GM12892 (cell line): ENCODE results near the gene ARMC9.
"Not testable (repeated sequence)": the region's sequence is repeated elsewhere in the genome, so short reads cannot be mapped to it uniquely, and the experiment has no call there.

Source experiments
- POLR2A ChIP-seq: IDR thresholded peaks from 2 replicates; pipeline ENCODE4 v1.6.1; 2011; ENCODE audit warnings: low read depth, low read length, control low read depth
- POLR2AphosphoS5 ChIP-seq: IDR thresholded peaks from 2 replicates; pipeline ENCODE4 v1.6.1; 2011; ENCODE audit warnings: low read depth, low read length, control low read depth
- TAF1 ChIP-seq: IDR thresholded peaks from 2 replicates; pipeline ENCODE4 v1.6.1; 2011; ENCODE audit warnings: low read depth, mild to moderate bottlenecking, control low read depth, low read length, borderline replicate concordance

DNA sequence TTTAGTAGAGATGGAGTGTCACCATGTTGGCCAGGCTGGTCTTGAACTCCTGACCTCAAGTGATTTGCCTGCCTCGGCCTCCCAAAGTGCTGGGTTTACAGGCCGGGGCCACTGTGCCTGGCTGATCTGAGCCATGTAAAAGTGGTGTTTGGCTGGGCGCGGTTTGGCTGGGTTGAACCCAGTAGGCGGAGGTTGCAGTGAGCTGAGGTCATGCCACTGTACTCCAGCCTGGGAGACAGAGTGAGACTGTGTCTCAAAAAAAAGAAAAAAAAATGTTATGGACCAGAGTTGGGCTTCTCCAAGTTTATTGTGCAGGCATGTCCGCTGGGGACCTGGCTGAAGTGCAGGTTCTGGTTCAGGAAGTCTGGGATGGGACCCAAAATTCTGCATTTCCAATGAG, 54.9 kb downstream of the ARMC9 start:
- TF ChIP-seq POLR2AphosphoS5, TAF1, POLR2A: not testable (repeated sequence)
